Activated naive CD4-positive, alpha-beta T cell treated with anti-CD3 and anti-CD28 coated beads, Interleukin-2, amount 50 U/mL, for 16 hours (primary cell): ENCODE results near the gene OR52M1.

Experiments used
- DNase-seq: peaks from one replicate; pipeline ENCODE4 v3.0.0-alpha.2; 2020

Gene OR52M1

GRCh38 chr11:4576880-4577279, 31.9 kb downstream of the OR52M1 start:
- no peak for DNase-seq

GRCh38 chr11:4577761-4578160, 32.8 kb downstream of the OR52M1 start:
- no peak for DNase-seq

GRCh38 chr11:4578624-4579023, 33.6 kb downstream of the OR52M1 start:
- DNase-seq = no peak

- DNase-seq = no peak
Measured at GRCh38 chr11:4580124-4580523, 35.1 kb downstream of the OR52M1 start.

- no peak for DNase-seq
Measured at GRCh38 chr11:4581443-4581842, 36.5 kb downstream of the OR52M1 start, which contains the start of gene OR52I2. TSS of gene OR52I2 (plus strand) at chr11:4581743.

GRCh38 chr11:4589017-4589416, 44.0 kb downstream of the OR52M1 start:
- no peak for DNase-seq

- DNase-seq = no peak
Measured at GRCh38 chr11:4593739-4594138, 48.7 kb downstream of the OR52M1 start, which contains the start of gene OR52I1. TSS of gene OR52I1 (plus strand) at chr11:4594039. CDS start at chr11:4594039, 0 bp downstream.
